Measurements from ENCODE around the gene KLHL5.
"Not testable (repeated sequence)": the region's sequence is repeated elsewhere in the genome, so short reads cannot be mapped to it uniquely, and the experiment has no call there.

Gene KLHL5

GRCh38 chr4:39106011-39106410 lies 44.0 kb downstream of the KLHL5 start:
- DNase-seq: no peak

- DNase-seq: no peak
Measured at GRCh38 chr4:39114436-39114835, 52.4 kb downstream of the KLHL5 start.

DNA sequence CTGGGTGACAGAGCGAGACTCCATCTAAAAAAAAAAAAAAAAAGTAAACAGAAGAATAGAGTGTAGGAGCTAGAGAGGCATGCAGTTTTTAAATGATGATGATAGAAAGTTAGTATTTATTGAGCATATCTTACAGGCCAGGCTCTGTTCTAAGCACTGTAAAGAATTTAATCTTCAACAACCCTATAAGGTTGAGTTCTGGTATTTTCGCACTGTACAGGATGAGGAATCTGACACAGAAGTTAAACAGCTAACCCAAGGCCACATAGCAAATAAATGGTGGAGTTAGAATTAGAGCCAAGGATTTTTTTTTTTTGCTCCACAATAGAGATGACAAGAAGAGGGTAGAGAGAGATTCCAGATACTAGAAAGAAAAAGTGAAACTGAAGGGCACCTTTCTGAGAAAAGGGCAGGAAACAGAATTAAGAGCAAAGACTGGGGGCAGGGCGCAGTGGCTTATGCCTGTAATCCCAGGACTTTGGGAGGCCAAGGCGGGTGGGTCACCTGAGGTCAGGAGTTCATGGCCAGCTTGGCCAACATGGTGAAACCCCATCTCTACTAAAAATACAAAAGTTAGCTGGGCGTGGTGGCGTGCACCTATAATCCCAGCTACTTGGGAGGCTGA lies 56.1 kb downstream of the KLHL5 start:
- DNase-seq: peak in 1 of 2 donors; percentile 19

- no peak for DNase-seq
Measured at GRCh38 chr4:39120418-39120817, 58.4 kb downstream of the KLHL5 start.

DNA sequence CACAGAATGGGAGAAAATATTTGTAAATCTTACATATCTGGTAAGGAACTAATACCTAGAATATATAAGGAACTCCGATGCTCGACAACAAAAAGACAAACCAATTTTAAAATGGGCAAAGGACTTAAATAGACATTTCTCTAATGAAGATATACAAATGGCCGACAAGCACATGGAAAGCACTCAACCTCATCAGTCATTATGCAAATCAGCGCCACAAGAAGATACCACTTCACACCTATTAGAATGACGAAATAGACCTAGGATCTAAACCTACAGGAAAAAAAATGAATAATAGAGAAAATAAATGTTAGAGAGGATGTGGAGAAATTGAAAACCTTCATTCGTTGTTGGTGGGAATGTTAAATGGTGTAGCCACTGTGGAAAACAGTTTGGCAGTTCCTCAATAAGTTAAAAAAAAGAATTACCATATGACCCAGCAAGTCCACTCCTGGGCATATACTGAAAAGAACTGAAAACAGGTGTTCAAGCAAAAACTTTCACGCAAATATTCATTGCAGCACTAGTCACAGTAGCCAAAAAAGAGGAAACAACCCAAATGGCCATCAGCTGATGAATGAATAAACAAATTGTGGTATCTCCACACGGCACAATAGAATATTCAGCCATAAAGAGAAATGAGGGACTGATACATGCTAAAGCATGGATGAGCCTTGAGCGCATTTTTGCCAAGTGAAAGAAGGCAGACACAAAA lies 63.0 kb downstream of the KLHL5 start:
- no peak for DNase-seq

- no peak for DNase-seq
Measured at GRCh38 chr4:39125600-39125985, 63.6 kb downstream of the KLHL5 start.

GRCh38 chr4:39126256-39127095 lies 64.4 kb downstream of the KLHL5 start:
- no peak for DNase-seq

- DNase-seq: no peak
Measured at GRCh38 chr4:39133623-39134022, 71.6 kb downstream of the KLHL5 start.

GRCh38 chr4:39134683-39135306 lies 72.8 kb downstream of the KLHL5 start:
- DNase-seq: no peak

DNA sequence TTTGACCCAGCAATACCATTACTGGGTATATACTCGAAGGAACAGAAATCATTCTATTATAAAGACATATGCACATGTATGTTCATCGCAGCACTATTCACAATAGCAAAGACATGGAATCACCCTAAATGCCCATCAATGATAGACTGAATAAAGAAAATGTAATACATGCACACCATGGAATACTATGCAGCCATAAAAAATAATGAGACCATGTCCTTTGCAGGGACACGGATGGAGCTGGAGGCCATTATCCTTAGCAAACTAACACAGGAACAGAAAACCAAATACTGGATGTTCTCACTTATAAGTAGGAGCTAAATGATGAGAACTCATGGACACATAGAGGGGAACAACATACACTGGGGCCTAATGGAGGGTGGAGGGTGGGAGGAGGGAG lies 76.2 kb downstream of the KLHL5 start:
- DNase-seq: not testable (repeated sequence)

GRCh38 chr4:39146211-39146610 lies 84.2 kb downstream of the KLHL5 start:
- no peak for DNase-seq

- no peak for DNase-seq
Measured at GRCh38 chr4:39154009-39154408, 92.0 kb downstream of the KLHL5 start.

- no peak for DNase-seq
Measured at GRCh38 chr4:39157520-39157919, 95.5 kb downstream of the KLHL5 start.

- no peak for DNase-seq
Measured at GRCh38 chr4:39166177-39166576, 104.1 kb downstream of the KLHL5 start.

- no peak for DNase-seq
Measured at GRCh38 chr4:39166669-39167068, 104.6 kb downstream of the KLHL5 start.

- no peak for DNase-seq
Measured at GRCh38 chr4:39169426-39169825, 107.4 kb downstream of the KLHL5 start.

GRCh38 chr4:39170301-39170700 lies 108.3 kb downstream of the KLHL5 start:
- DNase-seq: no peak
